Stimulated activated CD8-positive, alpha-beta memory T cell treated with anti-CD3 and anti-CD28 coated beads, Interleukin-12 subunit alpha, Interleukin-12 subunit beta, amount 100 ng/mL, for 24 hours (primary cell): ENCODE data around the gene LILRB1.
"Not testable (repeated sequence)": the region's sequence is repeated elsewhere in the genome, so short reads cannot be mapped to it uniquely, and the experiment has no call there.

Experiments
- DNase-seq: peaks from one replicate; pipeline ENCODE4 v3.0.0-alpha.2; 2020; ENCODE audit errors: extremely low read depth

The LILRB1 gene

DNA sequence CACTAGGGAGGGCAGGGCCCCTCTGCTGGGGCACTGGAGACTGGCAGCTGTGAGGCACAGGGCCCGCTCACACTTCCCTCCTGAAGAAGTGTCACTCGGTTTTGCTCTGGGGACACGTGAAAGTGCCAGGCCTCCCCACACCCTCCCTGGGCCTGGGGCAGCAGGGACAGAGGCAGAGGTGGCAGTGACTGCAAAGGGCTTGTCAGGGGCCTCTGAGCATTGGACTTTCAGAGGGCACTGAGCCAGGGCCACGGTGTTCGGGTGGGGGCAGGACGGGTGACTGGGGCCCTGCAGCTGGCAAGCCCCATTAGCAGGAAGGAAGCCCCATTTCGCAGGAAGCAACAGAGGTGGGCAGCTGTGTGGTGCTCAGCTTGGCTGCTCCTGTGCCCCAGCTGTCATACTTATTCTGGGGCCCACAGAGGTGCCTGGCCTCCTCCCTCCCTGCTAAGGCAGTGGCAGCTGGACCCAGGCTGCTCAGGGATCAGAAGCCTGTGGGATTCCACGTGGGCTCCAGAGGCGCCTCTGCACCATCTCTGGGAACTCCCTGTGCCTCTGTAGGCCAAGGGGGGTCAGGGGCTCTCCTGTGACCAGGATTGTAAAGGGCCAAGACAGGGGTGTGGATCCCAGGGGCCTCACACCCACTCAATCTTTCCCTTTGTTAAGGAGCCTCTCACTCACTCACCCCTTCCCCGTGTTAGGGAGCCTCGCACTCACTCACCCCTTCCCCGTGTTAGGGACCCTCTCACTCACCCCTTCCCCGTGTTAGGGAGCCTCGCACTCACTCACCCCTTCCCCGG lies 5.2 kb upstream of the LILRB1 start:
- not testable (repeated sequence) for DNase-seq

DNA sequence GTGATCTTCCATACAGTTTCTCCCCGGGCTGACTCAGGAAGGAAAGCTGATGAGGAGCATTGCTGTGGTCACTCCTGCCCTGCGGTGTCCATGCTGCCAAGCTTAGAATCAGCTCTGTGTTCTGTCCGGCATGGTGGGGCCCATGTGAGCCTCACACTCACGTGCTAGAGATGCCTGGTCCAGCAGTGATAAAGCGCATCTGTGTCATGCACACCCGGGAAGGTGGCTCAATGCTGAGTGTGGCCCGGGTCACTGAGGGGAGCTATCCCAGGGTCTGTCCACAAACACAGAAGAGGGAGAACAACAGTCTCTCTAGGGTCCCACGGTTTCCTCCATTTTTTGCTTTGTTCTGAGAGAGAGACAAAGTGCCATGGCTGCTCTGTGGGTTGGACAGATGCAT lies 3.5 kb upstream of the LILRB1 start:
- no peak for DNase-seq

DNA sequence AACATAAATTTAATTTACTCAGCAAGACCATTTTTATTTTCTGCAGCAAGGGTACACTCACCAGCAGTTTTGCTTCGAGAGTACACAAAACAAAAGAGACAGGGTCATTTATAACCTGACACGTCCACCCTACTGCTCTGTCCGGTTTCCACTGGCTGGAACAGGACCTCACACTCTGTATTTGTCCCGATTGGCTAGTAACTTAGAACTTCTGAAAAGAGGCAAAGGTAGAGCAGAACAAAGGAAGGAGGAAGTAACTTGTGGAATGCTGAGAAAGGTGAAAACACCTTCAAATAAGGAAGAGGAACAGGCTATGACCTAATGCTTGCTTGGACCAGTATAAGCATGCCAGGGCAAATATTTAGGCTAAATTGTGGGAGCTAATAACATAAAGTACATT lies 2.4 kb upstream of the LILRB1 start:
- not testable (repeated sequence) for DNase-seq

DNA sequence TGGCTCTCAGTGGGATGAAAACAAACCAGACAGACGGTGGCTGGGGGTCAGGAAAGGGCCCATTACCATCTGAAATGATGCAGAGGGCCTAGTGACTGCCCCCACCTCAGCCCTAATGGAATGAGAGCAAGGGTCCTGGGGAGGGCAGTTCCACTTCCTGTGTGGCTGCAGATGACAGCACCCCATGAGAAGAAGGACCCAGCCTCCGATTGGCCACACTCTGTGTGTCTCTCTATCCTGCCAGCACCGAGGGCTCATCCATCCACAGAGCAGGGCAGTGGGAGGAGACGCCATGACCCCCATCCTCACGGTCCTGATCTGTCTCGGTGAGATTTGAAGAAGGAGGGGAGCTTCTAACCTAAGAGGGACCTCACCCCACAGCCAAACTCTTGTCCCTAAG lies 498 bp downstream of the LILRB1 start:
- DNase-seq, result no peak

DNA sequence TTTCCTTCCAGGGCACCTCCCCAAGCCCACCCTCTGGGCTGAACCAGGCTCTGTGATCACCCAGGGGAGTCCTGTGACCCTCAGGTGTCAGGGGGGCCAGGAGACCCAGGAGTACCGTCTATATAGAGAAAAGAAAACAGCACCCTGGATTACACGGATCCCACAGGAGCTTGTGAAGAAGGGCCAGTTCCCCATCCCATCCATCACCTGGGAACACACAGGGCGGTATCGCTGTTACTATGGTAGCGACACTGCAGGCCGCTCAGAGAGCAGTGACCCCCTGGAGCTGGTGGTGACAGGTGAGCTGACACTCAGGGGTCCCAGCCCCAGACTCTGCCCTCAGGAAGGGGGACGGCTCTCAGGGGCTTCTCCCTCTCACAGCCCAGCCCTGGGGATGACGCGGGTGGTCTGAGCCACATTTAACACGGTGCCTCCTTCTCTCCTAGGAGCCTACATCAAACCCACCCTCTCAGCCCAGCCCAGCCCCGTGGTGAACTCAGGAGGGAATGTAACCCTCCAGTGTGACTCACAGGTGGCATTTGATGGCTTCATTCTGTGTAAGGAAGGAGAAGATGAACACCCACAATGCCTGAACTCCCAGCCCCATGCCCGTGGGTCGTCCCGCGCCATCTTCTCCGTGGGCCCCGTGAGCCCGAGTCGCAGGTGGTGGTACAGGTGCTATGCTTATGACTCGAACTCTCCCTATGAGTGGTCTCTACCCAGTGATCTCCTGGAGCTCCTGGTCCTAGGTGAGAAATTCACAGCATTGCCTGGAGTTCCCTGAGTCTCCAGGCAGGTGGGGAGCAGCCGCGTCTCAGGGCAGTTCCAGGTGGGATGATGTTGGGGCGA lies 1.4 kb downstream of the LILRB1 start:
- not testable (repeated sequence) for DNase-seq

DNA sequence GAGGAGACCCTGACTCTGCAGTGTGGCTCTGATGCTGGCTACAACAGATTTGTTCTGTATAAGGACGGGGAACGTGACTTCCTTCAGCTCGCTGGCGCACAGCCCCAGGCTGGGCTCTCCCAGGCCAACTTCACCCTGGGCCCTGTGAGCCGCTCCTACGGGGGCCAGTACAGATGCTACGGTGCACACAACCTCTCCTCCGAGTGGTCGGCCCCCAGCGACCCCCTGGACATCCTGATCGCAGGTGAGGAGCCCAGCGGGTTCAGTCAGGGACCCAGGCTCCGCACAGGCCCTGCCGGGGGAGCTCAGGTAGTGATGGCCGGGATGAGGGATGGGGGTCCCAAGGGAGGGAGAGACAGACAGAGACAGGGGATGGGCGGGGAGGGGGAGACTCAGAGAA lies 2.2 kb downstream of the LILRB1 start:
- not testable (repeated sequence) for DNase-seq

DNA sequence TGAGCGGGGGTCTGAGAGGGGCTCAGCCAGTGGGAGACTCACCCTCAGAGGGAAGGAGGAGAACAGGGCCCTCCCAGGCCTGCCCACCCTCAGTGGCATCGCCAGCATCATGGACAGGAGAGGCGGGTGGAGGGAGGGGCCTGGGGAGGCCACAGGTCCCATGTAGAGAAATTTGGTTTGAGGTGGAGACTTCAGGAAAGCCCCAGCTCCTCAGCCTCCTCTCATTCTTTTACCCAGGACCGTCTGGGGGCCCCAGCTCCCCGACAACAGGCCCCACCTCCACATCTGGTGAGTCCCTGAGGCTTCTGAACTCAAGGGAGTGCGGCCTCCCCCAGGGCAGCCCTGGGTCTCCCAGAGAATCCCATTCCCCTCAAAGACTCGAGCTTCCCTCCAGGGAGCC lies 3.1 kb downstream of the LILRB1 start:
- no peak for DNase-seq

DNA sequence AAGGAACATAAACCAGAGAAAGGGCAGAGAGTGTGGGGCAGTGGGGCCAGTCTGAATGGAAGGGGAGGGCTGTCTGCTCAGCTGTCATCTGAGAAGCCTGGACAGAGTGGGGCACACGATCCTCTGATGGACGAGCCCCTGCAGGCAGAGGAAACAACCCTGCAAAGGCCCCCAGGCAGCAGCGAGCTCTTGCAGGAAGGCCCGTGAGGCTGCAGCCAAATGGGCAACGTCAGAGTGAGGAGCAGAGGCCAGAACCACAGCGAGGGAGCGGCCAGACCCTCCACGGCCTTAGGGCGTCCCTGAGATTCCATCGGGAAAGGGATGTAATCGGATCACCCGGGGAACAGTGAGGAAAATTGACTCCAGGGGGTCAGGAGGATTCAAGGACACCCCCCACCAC lies 5.8 kb downstream of the LILRB1 start:
- not testable (repeated sequence) for DNase-seq

DNA sequence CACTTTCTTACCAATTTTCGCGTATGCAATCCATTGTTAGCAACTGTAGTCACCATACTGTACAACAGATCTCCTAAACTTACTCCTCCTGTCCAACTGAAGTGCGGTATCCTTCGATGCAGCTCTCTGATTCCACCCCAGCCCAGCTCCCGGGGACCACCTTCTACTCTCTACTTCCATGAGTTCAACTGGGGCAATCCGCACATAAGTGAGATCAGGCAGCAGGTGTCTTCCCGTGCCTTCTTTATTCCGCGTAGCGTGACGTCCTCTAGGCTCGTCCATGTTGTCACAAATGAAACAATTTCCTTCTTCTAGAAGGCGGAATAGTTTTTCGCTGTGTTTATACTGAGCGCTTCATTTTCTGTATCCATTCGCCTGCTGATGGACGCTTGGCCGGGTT lies 8.4 kb downstream of the LILRB1 start:
- DNase-seq, result no peak

DNA sequence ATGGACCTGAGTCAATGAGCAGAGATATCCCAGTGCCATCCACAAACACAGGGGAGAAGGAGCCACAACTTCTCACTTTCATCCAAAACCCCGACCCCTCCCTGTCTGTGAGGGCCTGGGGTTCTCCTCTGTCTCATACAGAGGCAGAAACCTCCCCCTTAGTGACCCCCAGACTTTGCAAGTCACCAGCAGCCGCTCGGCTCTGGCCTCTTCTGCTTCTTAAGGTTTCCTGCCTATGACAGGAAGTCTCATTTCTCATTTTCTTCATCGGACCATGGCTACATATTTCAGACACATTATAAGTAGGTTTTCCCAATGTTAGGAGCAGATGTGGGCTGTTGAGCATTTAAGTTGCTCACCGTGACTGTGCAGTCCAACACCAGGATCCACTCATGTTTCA lies 12.7 kb downstream of the LILRB1 start:
- not testable (repeated sequence) for DNase-seq

DNA sequence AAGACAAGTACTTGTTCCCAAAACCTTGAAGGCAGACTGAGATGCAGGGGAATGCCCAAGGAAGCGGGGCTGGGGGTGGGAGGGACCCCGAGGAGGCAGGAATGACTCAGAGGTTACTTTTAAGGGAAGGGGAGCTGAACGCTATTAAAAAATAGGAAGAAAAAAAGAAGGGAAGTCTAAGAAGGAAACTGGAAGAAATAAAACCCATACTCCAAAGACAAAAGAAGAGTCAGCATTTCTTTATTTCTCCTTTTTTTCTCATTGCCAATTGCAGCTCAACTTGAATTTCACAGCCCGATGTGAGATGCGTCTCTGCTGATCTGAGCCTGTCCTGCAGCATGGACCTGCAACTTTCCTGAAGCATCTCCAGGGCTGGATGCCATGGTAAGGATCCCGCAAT lies 13.3 kb downstream of the LILRB1 start:
- DNase-seq, result not testable (repeated sequence)

DNA sequence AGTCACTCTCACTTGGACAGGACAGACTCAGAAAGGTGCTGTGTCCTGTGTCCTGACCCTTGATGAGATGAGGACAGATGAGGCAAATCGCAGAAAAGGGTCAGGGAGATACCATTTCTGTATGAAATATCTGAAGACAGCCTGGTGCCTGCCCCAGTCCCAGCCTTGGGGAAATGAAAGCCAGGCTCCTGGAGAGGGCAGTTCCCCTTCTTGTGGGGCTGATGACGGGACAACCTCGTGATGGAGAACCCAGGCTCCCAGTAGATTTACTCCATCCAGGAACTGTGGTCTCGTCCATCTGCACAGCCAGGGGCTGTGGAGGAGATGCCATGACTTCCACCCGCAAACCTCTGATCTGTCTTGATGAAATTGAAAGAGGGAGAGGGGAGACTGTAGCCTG lies 13.8 kb downstream of the LILRB1 start:
- no peak for DNase-seq

DNA sequence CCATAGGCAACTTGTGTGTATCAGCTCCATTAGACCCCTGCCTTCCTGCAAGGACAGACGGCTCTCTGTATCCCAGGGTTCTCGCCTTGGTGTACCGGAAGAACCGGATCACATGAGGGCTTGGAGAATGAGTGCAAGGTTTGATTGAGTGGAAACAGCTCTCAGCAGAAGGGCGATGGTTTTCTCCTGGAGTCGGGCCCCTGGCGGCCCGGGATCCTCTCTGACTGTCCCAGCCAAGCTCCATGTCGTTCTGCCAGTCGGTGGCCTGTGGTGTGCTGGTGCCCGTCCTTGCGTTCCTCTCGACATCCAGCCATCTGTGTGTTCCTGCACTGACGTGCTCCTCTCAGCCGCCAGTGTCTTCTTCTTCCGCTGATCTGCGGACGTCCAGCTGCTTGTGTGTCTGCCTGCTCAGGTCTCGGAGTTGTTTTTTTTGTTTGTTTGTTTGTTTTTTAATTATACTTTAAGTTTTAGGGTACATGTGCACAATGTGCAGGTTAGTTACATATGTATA lies 16.1 kb downstream of the LILRB1 start:
- DNase-seq, result no peak

DNA sequence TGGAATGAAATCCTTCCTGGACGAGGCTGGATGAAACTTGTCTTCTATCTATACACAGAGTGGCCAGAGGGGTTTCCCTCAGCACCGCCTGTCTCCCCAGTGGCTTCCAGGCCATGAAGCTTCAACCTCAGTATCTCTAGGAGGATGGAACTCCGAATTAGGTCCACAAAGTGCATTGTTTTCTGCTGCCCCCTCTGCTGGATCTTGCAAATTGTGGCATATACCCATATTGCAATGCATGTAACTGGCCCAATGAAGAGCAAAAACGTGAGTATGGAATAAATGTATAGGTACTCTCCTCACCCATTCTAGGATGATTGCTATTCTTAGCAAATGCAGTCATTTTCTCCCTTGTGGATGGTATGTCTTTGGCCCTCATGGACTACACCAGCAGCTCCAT lies 17.8 kb downstream of the LILRB1 start:
- no peak for DNase-seq

DNA sequence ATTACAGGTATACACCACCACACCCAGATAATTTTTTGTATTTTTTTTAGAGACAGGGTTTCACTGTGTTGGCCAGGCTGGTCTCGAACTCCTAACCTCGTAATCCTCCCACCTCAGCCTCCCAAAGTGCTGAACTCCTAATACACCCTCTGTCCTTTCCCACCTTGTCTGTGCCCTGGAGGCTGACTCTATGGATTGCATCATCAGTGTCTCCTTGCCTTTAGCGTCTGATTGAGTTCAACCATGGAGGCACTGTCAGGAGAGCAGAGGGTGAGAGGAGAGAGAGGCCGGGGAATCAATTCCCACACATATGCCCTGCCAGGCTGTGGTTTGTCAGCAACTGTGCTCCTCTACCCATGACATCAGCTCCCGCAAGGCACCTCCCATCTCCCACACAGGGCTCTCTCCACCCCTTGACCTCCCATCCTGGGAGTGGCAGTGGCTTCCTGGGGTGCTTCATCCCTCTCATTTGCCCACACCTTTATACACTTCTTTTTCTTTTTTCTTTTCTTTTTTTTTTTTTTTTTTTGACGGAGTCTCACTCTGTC lies 19.9 kb downstream of the LILRB1 start:
- DNase-seq, result no peak

DNA sequence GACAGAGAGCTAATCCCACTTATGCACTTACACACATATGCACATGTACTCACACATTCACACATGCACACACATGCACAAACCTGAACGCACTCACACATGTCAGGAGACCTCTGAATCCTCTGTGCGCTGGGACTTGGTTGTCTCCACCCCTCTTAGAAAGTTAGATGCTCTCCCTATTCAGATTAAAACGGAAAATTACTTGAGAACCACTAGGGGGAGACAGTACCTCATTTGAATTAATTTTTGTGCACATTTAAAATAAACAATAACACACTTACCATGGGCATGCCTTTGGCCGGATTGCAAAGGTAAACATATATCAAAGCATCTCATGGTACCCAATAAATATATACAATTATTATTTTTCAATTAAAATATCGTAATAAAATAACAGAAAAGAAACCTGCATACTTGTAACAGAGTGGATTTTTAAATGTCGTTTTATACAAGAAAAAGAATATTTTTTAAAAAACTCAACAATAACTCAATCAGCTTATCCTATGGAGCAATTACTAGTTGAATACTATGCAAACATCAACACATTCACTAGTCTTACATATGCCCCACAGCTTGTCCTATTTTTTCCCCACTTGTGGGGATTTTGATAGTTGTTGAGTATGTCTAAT lies 23.0 kb downstream of the LILRB1 start:
- no peak for DNase-seq

DNA sequence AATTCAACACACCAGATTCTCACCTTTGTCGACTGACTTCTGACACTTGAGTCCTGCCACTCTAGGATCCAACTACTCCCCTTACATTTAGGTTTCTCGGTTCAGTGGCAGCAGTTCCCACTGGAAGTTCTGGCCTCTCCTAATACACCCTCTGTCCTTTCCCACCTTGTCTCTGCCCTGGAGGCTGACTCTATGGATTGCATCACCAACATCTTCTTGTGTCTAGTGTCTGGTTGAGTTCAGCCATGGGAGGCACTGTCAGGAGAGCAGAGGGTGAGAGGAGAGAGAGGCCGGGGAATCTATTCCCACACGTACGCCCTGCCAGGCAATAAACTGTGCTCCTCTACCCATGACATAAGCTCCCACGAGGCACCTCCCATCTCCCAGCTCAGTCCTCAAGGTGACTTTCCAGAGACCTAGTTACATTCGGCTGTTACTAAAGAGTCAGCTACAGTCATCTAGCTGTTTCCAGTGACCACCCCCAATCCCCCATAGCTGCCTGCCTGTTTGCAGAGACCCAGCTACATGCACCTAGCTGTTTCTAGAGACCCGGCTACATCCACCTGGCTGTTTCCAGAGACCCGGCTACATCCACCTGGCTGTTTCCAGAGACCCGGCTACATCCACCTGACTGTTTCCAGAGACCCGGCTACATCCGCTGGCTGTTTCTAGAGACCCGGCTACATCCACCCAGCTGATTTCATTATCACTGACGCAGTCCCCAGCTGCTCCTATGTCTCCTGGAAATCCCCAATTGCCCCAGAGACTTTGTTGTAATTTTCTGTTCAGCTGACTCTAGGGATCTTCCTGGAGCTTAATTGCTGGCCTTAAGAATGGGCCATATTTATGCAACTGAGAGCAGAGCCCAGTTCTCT lies 24.4 kb downstream of the LILRB1 start:
- DNase-seq, result no peak

DNA sequence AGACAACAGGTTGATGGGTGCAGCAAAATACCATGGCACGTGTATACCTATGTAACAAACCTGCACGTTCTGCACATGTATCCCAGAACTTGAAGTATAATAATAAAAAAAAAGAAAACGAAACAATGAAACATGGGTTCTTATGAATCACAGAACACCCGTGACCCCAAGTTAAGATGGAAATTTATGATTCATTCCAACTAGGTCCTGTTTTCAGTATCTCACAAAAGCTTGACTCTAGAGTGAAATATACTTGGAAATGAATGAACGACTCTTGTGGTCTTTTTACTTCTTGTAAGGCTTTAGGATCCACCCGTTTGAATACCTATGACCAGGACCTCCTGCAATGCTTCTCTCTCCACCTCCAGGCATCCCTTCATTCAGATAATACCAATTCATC lies 29.0 kb downstream of the LILRB1 start:
- DNase-seq, result no peak

DNA sequence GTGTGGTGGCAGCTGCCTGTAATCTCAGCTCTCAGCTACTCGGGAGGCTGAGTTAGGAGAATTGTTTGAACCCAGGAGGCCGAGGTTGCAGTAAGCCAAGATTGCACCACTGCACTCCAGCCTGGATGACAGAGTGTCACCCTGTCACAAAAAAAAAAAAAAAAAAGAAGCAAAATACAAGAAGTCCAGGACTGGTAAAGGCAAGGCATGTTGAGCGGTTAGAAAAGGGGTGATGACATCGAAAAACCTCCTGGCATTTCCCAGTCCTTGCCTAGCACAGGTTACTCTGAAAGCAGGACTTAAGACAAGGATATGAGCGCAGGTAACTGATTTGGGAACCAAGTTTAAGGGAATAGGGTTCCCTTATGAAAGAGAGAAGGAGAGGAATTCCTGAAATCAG lies 30.0 kb downstream of the LILRB1 start:
- DNase-seq, result no peak

DNA sequence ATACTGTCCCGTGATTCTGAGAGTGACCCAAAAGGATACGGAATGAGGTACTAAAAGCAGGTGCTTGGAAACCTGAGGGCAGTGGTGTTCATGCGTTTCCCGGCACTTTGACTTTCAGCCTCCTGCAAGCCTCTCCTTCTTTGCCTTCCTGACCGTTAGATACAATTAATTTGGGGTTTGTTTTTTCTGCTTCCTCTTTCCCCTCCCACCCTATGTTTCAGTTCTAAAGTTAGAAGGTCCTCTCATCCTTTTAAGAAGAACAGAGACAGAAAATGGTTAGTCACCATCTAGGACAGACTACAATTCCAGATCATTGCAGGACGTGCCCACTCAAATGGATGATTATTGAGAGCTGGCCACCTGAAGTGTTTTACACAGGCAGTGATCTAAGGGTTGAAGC lies 30.7 kb downstream of the LILRB1 start:
- no peak for DNase-seq

DNA sequence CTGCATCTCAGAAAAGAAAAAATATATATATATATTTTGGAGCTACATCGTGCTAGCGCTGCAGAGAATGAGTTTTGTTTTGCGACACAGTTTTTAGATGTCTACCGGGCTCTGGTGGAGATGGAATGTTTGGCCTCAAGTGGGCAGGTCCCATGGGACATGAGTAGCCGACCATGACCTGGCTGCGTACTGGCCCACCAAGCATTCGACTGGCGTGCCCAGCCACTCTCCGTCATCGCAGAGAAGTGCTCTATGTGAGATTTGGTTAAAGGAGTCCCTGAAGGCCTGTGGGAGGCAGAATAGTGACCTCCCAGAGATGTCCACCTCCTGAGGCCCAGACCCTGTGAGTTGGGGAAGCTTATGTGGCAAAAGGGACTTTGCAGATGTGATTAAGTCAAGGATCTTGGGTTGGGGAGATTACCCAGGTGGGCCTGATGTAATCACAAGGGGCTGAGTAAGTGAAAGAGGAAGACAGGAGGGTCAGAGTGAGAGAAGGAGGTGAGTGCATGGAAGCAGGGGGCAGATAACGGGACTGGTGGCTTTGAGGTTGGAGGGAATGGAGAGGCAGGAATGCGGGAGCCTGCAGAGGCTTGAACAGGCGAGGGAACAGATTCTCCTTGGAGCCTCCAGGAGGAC lies 31.7 kb downstream of the LILRB1 start:
- DNase-seq, result no peak
